8988T (cell line): ENCODE measurements around the gene RAP1B.
"Not testable (repeated sequence)": the region's sequence is repeated elsewhere in the genome, so short reads cannot be mapped to it uniquely, and the experiment has no call there.

Source experiments
- DNase-seq: peaks from one replicate; pipeline ENCODE4 v3.0.0; 2011

The RAP1B gene

GRCh38 chr12:68612697-68613096, 2.0 kb downstream of the RAP1B start:
- DNase-seq: no peak

- DNase-seq: no peak
Measured at GRCh38 chr12:68613209-68613904, 2.7 kb downstream of the RAP1B start.

GRCh38 chr12:68614105-68614679, 3.5 kb downstream of the RAP1B start:
- no peak for DNase-seq

GRCh38 chr12:68614769-68615168, 4.1 kb downstream of the RAP1B start:
- no peak for DNase-seq

GRCh38 chr12:68617160-68617926, 6.6 kb downstream of the RAP1B start:
- no peak for DNase-seq

- no peak for DNase-seq
Measured at GRCh38 chr12:68619541-68619940, 8.8 kb downstream of the RAP1B start.

GRCh38 chr12:68620519-68621471, 10.1 kb downstream of the RAP1B start:
- DNase-seq: no peak

GRCh38 chr12:68621472-68622081, 10.9 kb downstream of the RAP1B start:
- no peak for DNase-seq

- no peak for DNase-seq
Measured at GRCh38 chr12:68622250-68622649, 11.6 kb downstream of the RAP1B start.

- no peak for DNase-seq
Measured at GRCh38 chr12:68623059-68623458, 12.4 kb downstream of the RAP1B start.

GRCh38 chr12:68623984-68624383, 13.3 kb downstream of the RAP1B start:
- DNase-seq: no peak

- DNase-seq: no peak
Measured at GRCh38 chr12:68624933-68625332, 14.2 kb downstream of the RAP1B start.

GRCh38 chr12:68627673-68628319, 17.1 kb downstream of the RAP1B start:
- no peak for DNase-seq

GRCh38 chr12:68628698-68629097, 18.0 kb downstream of the RAP1B start:
- no peak for DNase-seq

- DNase-seq: no peak
Measured at GRCh38 chr12:68630050-68630449, 19.4 kb downstream of the RAP1B start.

GRCh38 chr12:68630598-68630997, 19.9 kb downstream of the RAP1B start:
- no peak for DNase-seq

- no peak for DNase-seq
Measured at GRCh38 chr12:68631227-68631626, 20.5 kb downstream of the RAP1B start.

- no peak for DNase-seq
Measured at GRCh38 chr12:68632486-68632885, 21.8 kb downstream of the RAP1B start.

GRCh38 chr12:68633614-68634558, 23.2 kb downstream of the RAP1B start:
- DNase-seq: no peak

GRCh38 chr12:68636268-68636667, 25.6 kb downstream of the RAP1B start:
- DNase-seq: no peak

GRCh38 chr12:68637439-68637838, 26.7 kb downstream of the RAP1B start:
- not testable (repeated sequence) for DNase-seq
